Measurements from ENCODE around the gene COMMD3. TPM values are rescaled to one million over a fixed set of nuclear protein-coding genes. Genes with fewer than 3 reads are reported as not detected.
A peak's percentile ranks its signal among the peaks of the same experiment; 100 is the strongest.
"Not testable (repeated sequence)": the region's sequence is repeated elsewhere in the genome, so short reads cannot be mapped to it uniquely, and the experiment has no call there.

Gene COMMD3
- total RNA-seq = 10 to 100 TPM; 38.4 to 50.0 TPM
- long read RNA-seq, transcript COMMD3-201 (8 exons, 1,342 nt) = major isoform, 21 of 28 reads
- long read RNA-seq, partial matches to known transcripts = 1 of 28 reads
- long read RNA-seq, other reads (novel, unspliced or antisense) = 2 of 28 reads

GRCh38 chr10:22316286-22317075, at the start of gene COMMD3:
Gene COMMD3, plus strand, starts transcription at chr10:22316388. Its CDS starts 30 bp downstream, at chr10:22316418.
- DNase-seq (peak; percentile 86 to 92), ATAC-seq (peak; percentile 83)
- intact Hi-C loops (cut with DNase I, micrococcal nuclease) = loop anchor here in 1 of 2 donors (5.0 to 10.0 kb wide), 2 partner anchors 89 to 312 kb away; partner anchors contain the start of gene DNAJC1

- ATAC-seq (no peak), DNase-seq (no peak)
- intact Hi-C loops (cut with DNase I, micrococcal nuclease) = no loop called here
These were observed 47.7 kb upstream of the COMMD3 start for GRCh38 chr10:22268503-22268902.

- ATAC-seq = no peak
- intact Hi-C loops (cut with DNase I, micrococcal nuclease) = no loop called here
These were observed 44.4 kb upstream of the COMMD3 start for GRCh38 chr10:22271786-22272185.

GRCh38 chr10:22278441-22278782, 37.8 kb upstream of the COMMD3 start:
- ATAC-seq (no peak), DNase-seq (no peak)
- intact Hi-C loops (cut with DNase I, micrococcal nuclease) = no loop called here

More at GRCh38 chr10:22271786-22272185, 44.4 kb upstream of the COMMD3 start:
- DNase-seq = no peak

GRCh38 chr10:22280078-22280477, 36.1 kb upstream of the COMMD3 start:
- no peak for ATAC-seq

GRCh38 chr10:22285130-22285529, 31.1 kb upstream of the COMMD3 start:
- DNase-seq (no peak), ATAC-seq (no peak)
- intact Hi-C loops (cut with DNase I, micrococcal nuclease) = no loop called here

More at GRCh38 chr10:22280078-22280477, 36.1 kb upstream of the COMMD3 start:
- DNase-seq = no peak
- intact Hi-C loops (cut with DNase I, micrococcal nuclease) = no loop called here

GRCh38 chr10:22293747-22294404, 22.3 kb upstream of the COMMD3 start:
- no peak for ATAC-seq
- intact Hi-C loops (cut with DNase I, micrococcal nuclease) = no loop called here
- DNase-seq = no peak

GRCh38 chr10:22294694-22295093, 21.5 kb upstream of the COMMD3 start:
- DNase-seq = no peak
- intact Hi-C loops (cut with DNase I, micrococcal nuclease) = no loop called here

GRCh38 chr10:22301193-22301592, 15.0 kb upstream of the COMMD3 start:
- intact Hi-C loops (cut with DNase I, micrococcal nuclease) = no loop called here
- DNase-seq = no peak
- no peak for ATAC-seq

More at GRCh38 chr10:22294694-22295093, 21.5 kb upstream of the COMMD3 start:
- ATAC-seq = no peak

GRCh38 chr10:22303461-22303860, 12.7 kb upstream of the COMMD3 start:
- no peak for DNase-seq
- no peak for ATAC-seq
- intact Hi-C loops (cut with DNase I, micrococcal nuclease) = no loop called here

GRCh38 chr10:22305721-22306120, 10.5 kb upstream of the COMMD3 start:
- intact Hi-C loops (cut with DNase I, micrococcal nuclease) = no loop called here
- DNase-seq = no peak
- ATAC-seq = no peak

GRCh38 chr10:22308390-22308789, 7.8 kb upstream of the COMMD3 start:
- ATAC-seq (no peak), DNase-seq (no peak)
- intact Hi-C loops (cut with DNase I, micrococcal nuclease) = no loop called here

- no peak for ATAC-seq
- intact Hi-C loops (cut with DNase I, micrococcal nuclease) = no loop called here
- no peak for DNase-seq
These were observed 6.8 kb upstream of the COMMD3 start for GRCh38 chr10:22309180-22310000.

GRCh38 chr10:22310012-22310411, 6.2 kb upstream of the COMMD3 start:
- intact Hi-C loops (cut with DNase I, micrococcal nuclease) = loop anchor here in 1 of 2 donors (10.0 kb wide), 1 partner anchor 305 kb away; the partner anchor contains the start of gene DNAJC1
- not testable (repeated sequence) for ATAC-seq, DNase-seq

GRCh38 chr10:22310928-22311327, 5.3 kb upstream of the COMMD3 start:
- intact Hi-C loops (cut with DNase I, micrococcal nuclease) = loop anchor here in 1 of 2 donors (10.0 kb wide), 1 partner anchor 306 kb away; the partner anchor contains the start of gene DNAJC1
- ATAC-seq (no peak), DNase-seq (no peak)

- no peak for ATAC-seq
- intact Hi-C loops (cut with DNase I, micrococcal nuclease) = loop anchor here in 1 of 2 donors (5.0 to 10.0 kb wide), 2 partner anchors 88 to 310 kb away; partner anchors contain the start of gene DNAJC1
- DNase-seq = no peak
These were observed 1.3 kb upstream of the COMMD3 start for GRCh38 chr10:22314852-22315251.

- DNase-seq (peak in 1 of 2 donors; percentile 46), ATAC-seq (peak; percentile 0)
- intact Hi-C loops (cut with DNase I, micrococcal nuclease) = loop anchor here in 1 of 2 donors (5.0 to 10.0 kb wide), 2 partner anchors 88 to 311 kb away; partner anchors contain the start of gene DNAJC1
These were observed 518 bp upstream of the COMMD3 start for GRCh38 chr10:22315455-22316285.

GRCh38 chr10:22317076-22317370, 835 bp downstream of the COMMD3 start:
- intact Hi-C loops (cut with DNase I, micrococcal nuclease) = loop anchor here in 1 of 2 donors (5.0 to 10.0 kb wide), 2 partner anchors 90 to 312 kb away; partner anchors contain the start of gene DNAJC1
- DNase-seq (peak in 1 of 2 donors; percentile 41), ATAC-seq (peak; percentile 59)

Data from left colon (tissue), 2 donors.